Fibroblast of the conjunctiva (primary cell): Measurements from ENCODE around the gene TRANK1.
A peak's percentile ranks its signal among the peaks of the same experiment; 100 is the strongest.
"Not testable (repeated sequence)": the region's sequence is repeated elsewhere in the genome, so short reads cannot be mapped to it uniquely, and the experiment has no call there.

Experiments used
- DNase-seq: peaks from one replicate; pipeline ENCODE4 v3.0.0-alpha.2; 2010; ENCODE audit warnings: low read depth

Gene TRANK1

DNA sequence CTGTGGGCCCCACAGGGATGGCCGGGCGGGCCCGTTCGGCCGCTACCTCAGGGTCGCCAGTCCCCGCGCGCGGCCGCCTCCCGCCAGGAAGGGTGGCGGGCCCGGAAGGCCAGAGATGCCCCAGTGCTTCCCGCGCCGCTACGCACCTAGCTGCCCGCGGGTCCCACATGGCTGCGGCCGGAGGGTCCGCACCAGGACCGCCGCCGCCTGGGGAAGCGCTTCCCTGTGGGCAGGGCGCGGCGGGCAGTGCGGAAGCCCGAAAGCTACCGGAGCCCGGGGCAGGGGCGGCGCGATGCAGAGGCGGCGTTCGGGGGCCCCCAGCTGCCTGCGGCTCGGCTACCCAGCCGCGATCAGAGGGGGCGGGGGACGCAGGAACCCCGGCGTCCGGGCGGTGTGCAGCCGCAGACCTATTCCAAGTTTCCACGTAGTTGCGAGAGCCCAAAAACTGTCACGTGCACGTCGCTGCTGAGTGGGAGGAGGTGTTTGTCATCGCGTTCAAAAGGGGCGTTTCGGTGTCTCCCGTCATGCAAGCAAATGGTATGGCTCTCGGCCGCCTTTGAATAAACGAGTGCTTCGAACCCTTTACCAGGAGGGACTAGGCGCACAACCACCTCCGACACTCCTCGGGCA, at the start of gene TRANK1:
Gene TRANK1, minus strand, starts transcription at position 414 of the 630 bp plus-strand sequence. Its CDS starts 245 bp downstream, at position 169.
- DNase-seq: peak; percentile 30

- peak; percentile 100 for DNase-seq
These were observed 48.8 kb upstream of the TRANK1 start, which contains the start of gene MLH1 for GRCh38 chr3:36993326-36994283. MLH1 (plus strand) TSS chr3:36993518; CDS start chr3:36993548, 30 bp downstream.

DNA sequence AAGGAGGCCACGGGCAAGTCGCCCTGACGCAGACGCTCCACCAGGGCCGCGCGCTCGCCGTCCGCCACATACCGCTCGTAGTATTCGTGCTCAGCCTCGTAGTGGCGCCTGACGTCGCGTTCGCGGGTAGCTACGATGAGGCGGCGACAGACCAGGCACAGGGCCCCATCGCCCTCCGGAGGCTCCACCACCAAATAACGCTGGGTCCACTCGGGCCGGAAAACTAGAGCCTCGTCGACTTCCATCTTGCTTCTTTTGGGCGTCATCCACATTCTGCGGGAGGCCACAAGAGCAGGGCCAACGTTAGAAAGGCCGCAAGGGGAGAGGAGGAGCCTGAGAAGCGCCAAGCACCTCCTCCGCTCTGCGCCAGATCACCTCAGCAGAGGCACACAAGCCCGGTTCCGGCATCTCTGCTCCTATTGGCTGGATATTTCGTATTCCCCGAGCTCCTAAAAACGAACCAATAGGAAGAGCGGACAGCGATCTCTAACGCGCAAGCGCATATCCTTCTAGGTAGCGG, 48.0 kb upstream of the TRANK1 start, which contains the start of gene EPM2AIP1:
Gene EPM2AIP1, minus strand, starts transcription at position 326 of the 520 bp plus-strand sequence. Its CDS starts 54 bp downstream, at position 272.
- DNase-seq: no peak

DNA sequence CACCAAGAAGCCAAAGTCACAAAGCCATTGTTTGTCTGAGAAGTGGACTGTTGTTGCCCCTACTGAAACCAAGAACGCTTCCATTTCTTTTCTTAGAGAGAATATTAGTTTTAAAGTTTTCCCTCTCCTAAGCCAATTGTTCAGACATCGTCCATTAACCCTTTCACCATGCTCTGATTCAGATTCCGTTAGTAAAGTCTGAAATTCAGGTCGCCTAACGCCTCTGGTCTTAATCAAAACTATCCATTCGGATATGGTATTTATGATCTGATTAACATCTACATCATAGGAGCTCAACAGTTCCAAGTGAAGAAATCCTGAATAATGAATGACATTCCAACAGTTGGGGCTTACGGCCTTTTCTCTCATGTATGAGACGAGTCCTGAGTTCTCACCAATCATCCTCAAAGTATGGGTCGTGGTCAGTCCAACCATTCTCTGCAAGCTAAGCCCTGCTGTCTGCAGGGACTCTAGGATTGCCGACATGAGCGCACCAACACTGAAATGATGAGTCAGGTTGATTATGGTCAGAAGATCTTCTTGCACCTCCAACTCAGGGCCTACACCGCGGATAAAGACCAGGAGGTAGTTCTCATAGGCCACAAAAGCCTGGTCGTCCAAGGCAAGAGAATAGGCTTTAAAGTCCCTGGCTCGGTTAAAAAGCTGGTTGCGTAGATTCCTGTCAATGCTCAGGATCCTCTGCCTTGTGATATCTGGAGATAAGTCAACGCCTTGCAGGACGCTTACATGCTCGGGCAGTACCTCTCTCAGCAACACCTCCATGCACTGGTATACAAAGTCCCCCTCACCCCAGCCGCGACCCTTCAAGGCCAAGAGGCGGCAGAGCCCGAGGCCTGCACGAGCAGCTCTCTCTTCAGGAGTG, 47.3 kb upstream of the TRANK1 start:
- DNase-seq: peak; percentile 26

DNA sequence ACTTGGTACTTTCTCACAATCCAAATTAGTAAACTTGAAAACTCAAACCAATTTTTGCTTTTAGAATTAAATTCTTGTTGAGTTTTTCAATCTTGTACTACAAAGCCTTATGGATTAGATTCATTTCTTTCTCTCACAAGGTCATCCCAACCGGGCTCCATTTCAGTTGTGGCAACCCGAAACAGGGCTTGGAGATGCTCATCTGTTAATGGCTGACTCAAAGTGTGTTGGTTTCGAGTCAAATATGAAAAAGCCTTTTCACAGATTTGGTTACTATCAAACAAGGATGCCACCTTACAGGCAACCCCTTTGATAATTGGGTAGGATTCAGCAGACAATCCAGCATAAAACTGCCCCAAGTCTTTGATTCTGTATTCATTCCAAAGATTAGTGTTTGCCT, 46.3 kb upstream of the TRANK1 start:
- no peak for DNase-seq

DNA sequence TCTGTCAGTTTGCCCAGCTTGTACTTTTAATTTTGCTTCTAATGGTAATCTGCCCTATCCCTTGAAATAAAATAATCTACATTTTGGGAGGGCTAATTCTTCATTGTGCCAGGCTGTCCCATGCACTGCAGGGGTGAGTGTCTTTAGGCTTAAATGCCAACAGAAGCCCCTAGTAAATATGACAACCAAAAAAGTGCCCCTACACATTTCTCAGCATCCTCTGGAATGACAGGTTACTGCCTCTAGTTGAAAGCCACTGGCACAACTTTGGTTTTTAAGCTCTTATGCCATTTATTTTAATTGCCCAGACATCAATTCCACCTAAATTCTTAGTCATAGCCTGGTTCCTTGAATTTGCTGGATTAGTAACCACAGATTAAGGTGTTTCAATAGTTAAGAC, 44.7 kb upstream of the TRANK1 start:
- no peak for DNase-seq

- no peak for DNase-seq
These were observed 44.2 kb upstream of the TRANK1 start for GRCh38 chr3:36989005-36989404.

DNA sequence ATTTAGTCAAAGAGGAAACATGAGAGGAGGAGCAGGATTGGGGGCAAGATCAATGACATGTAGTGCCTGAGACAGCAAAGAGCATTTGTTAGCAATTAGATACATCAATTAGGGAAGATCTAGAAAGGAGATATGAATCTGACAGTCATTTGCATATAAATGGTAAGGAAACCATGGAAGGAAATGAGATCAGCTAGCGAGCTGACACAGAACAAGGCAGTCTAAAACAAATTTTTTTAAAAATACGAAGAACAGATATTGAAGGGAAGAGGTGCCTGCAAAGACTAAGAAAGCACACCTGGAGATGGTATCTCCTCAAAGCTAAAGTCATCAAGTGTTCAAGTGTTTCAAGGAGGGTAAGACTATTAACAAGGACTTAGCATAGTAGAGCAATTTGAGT, 43.5 kb upstream of the TRANK1 start:
- DNase-seq: no peak

DNA sequence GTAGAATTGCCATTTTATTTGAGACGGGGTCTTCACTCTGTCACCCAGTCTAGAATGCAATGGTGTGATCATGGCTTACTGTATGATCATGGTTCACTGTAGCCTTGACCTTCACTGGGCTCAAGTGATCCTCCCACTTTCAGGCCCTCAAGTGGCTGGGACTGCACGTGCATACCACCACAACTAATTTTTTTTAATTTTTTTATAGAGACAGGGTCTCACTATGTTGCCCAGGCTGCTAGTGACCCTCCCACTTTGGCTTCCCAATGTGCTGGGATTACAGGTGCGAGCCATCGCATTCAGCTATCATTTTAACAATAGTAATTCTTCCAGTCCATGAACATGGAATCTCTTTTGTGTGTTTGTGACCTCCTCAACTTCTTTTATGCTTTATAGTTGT, 36.2 kb upstream of the TRANK1 start:
- no peak for DNase-seq

GRCh38 chr3:36973139-36973538, 28.3 kb upstream of the TRANK1 start:
- DNase-seq: no peak

GRCh38 chr3:36972163-36972562, 27.3 kb upstream of the TRANK1 start:
- DNase-seq: no peak

- DNase-seq: peak; percentile 14
These were observed 24.9 kb upstream of the TRANK1 start for GRCh38 chr3:36969540-36970432.

- DNase-seq: no peak
These were observed 24.2 kb upstream of the TRANK1 start for GRCh38 chr3:36969085-36969484.

DNA sequence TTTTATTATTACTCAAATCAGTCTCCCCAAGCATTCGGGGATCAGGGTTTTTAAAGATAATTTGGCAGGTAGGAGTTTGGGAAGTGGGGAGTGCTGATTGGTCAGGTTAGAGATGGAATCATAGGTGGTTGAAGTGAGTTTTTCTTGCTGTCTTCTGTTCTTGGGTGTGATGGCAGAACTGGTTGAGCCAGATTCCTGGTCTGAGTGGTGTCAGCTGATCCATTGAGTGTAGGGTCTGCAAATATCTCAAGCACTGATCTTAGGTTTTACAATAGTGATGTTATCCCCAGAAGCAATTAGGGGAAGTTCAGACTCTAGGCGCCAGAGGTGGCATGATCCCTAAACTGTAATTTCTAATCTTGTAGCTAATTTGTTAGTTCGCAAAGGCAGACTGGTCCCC, 20.6 kb upstream of the TRANK1 start:
- DNase-seq: no peak

GRCh38 chr3:36964817-36965216, 20.0 kb upstream of the TRANK1 start:
- no peak for DNase-seq

- DNase-seq: no peak
These were observed 19.5 kb upstream of the TRANK1 start for GRCh38 chr3:36964331-36964730.

GRCh38 chr3:36963008-36963407, 18.2 kb upstream of the TRANK1 start:
- not testable (repeated sequence) for DNase-seq

DNA sequence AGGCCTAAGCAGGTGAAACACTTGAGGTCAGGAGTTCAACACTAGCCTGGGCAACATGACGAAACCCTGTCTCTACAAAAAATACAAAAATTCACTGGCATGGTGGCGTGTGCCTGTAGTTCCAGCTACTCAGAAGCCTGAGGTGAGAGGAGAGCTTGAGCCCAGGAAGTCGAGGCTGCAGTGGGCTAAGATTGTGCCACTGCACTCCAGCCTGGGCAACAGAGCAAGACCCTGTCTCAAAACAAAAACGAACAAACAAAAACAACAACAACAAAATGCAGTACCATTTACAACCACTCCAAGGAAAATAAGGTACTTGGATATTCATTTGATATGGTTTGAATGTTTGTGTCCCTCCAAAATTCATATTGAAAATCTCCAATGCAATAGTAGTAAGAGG, 15.6 kb upstream of the TRANK1 start:
- no peak for DNase-seq

- DNase-seq: no peak
These were observed 15.0 kb upstream of the TRANK1 start for GRCh38 chr3:36959821-36960220.

- no peak for DNase-seq
These were observed 13.2 kb upstream of the TRANK1 start for GRCh38 chr3:36957862-36958686.
